Measurements from ENCODE around the gene IKBKE. TPM values are rescaled to one million over a fixed set of nuclear protein-coding genes. Genes with fewer than 3 reads are reported as not detected.

IKBKE gene
- total RNA-seq, 1 donor from 2014 or later: 2.9 TPM

DNA sequence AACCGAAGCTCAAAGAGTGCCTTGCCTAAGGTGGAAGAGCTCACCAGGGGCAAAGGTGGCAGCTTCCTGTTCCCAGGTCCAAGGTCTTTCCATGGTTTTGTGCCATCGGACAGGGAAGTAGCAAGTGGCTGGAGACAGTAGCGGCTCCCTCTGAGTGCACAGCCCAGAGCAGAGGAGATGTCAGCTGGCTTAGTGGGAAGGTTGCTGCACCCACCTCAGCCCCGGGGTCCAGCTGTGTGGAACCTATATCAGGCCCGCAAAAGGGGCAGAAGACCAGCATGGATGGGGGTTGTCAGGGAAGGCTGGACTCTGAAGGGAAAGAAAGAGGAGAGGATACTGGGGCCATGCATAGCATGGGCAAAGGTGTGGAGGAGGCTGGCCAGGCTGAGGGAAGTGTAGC lies 6.8 kb downstream of the IKBKE start:
- DNase-seq (ENCODE audit: low read depth) (no peak), FAIRE-seq (no peak)
- H3K27me3 ChIP-seq (ENCODE audit: control insufficient read depth, insufficient read depth, low read length): no peaks in the 10 kb centered on the region
- TF ChIP-seq, protein P1, sequence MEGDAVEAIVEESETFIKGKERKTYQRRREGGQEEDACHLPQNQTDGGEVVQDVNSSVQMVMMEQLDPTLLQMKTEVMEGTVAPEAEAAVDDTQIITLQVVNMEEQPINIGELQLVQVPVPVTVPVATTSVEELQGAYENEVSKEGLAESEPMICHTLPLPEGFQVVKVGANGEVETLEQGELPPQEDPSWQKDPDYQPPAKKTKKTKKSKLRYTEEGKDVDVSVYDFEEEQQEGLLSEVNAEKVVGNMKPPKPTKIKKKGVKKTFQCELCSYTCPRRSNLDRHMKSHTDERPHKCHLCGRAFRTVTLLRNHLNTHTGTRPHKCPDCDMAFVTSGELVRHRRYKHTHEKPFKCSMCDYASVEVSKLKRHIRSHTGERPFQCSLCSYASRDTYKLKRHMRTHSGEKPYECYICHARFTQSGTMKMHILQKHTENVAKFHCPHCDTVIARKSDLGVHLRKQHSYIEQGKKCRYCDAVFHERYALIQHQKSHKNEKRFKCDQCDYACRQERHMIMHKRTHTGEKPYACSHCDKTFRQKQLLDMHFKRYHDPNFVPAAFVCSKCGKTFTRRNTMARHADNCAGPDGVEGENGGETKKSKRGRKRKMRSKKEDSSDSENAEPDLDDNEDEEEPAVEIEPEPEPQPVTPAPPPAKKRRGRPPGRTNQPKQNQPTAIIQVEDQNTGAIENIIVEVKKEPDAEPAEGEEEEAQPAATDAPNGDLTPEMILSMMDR (IDR thresholded peaks at IDR 0.05; ENCODE audit: insufficient read depth, low read length, severe bottlenecking): no peak
- H3K36me3 ChIP-seq (ENCODE audit: control insufficient read depth, insufficient read depth, low read length): peaks cover 8% of the 10 kb centered on the region
- H3K4me3 ChIP-seq (ENCODE audit: low read depth, low read length): no peak overlapping the region

DNA sequence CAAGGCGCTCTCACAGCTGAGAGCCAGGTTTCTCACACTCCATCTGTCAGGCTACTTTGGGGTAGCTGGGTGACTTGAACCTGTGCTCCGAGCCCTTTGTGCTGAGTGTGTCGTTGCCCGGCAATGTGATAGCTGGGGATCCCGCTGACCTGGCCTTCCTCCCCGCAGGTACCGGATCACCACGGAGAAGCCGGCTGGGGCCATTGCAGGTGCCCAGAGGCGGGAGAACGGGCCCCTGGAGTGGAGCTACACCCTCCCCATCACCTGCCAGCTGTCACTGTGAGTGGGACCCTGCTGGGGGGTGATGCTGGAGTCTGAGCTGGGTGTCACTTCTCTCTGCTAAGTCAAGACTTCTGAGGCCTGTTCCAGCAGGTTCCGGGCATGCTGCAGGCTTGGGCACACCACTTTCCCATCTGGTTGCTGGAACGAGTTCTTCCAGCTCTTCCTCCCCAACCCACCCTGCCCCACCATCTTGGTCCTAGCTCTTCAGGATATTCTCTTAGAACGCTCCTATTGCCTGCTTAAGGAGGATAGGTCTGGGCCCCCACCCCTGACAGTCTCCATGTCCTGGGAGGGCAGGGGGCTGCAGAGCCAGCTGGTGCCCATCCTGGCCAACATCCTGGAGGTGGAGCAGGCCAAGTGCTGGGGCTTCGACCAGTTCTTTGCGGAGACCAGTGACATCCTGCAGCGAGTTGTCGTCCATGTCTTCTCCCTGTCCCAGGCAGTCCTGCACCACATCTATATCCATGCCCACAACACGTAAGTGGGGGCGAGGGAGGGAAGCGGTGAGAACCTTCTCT lies 7.5 kb downstream of the IKBKE start:
- Histone ChIP-seq H3K4me3 (ENCODE audit: low read depth, low read length) (no peak overlapping the region), H3K36me3 (ENCODE audit: control insufficient read depth, insufficient read depth, low read length) (peaks cover 8% of the 10 kb centered on the region), H3K27me3 (ENCODE audit: control insufficient read depth, insufficient read depth, low read length) (no peaks in the 10 kb centered on the region)
- FAIRE-seq (peak; percentile 36), DNase-seq (ENCODE audit: low read depth) (peak; percentile 83)
- TF ChIP-seq, protein P1 (IDR thresholded peaks at IDR 0.05; ENCODE audit: insufficient read depth, low read length, severe bottlenecking): no peak

DNA sequence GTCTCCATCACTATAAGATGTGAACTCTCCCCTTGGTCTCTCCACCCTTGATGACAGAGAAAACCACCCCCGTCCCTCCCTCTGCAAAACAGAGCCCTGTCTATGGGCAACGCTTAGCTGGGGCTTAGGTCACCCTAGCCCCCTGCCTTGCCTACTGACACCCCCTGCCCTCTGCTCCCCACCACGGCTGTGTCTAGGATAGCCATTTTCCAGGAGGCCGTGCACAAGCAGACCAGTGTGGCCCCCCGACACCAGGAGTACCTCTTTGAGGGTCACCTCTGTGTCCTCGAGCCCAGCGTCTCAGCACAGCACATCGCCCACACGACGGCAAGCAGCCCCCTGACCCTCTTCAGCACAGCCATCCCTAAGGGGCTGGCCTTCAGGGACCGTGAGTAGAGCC lies 8.5 kb downstream of the IKBKE start:
- H3K4me3 ChIP-seq (ENCODE audit: low read depth, low read length): no peak overlapping the region
- TF ChIP-seq, protein P1 (IDR thresholded peaks at IDR 0.05; ENCODE audit: insufficient read depth, low read length, severe bottlenecking): no peak
- DNase-seq (ENCODE audit: low read depth) (no peak), FAIRE-seq (no peak)
- H3K27me3 ChIP-seq (ENCODE audit: control insufficient read depth, insufficient read depth, low read length): no peaks in the 10 kb centered on the region
- peaks cover 6% of the 10 kb centered on the region for H3K36me3 ChIP-seq (ENCODE audit: control insufficient read depth, insufficient read depth, low read length)

DNA sequence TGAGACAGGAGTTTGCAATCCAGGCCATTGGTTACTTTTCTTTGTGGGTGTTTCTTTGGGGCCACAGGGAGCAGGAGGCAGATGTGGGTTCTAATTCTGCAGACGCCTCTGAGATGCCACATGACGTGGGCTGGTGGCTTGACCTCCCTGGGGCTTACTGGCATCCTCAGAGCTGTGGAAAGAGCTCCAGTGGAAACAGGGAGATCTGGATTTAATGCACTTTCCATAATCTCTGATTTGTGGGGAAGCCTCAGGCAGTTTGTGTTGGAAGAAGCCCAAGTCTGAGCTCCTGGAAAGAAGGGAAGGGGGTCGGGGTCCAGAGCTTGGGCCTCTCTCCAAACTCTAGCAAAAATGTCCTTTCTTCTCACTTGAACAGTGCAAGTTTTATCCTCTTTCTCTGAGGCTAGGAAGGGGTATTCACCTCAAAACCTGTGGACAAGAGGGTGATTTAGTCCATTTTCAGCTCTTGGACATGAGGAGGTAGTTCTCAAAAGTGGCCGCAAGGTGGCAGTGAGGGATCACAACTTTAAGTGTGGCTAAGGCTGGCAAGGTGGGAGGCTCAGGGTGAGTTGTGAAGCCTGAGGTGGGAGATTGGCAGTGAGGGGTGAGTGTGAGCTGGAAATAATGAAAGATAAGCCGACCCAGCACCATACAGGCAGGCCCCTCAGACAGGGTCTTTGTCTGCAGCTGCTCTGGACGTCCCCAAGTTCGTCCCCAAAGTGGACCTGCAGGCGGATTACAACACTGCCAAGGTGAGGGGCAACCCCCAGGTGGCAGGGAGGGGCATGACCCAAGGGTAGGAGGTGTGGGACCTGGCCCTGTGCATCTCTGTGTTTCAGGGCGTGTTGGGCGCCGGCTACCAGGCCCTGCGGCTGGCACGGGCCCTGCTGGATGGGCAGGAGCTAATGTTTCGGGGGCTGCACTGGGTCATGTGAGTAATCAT lies 9.2 kb downstream of the IKBKE start:
- TF ChIP-seq, protein P1 (IDR thresholded peaks at IDR 0.05; ENCODE audit: insufficient read depth, low read length, severe bottlenecking): peak; percentile 87
- H3K27me3 ChIP-seq (ENCODE audit: control insufficient read depth, insufficient read depth, low read length): no peaks in the 10 kb centered on the region
- DNase-seq (ENCODE audit: low read depth): peak; percentile 72
- H3K4me3 ChIP-seq (ENCODE audit: low read depth, low read length): no peak overlapping the region
- FAIRE-seq: peak; percentile 60
- H3K36me3 ChIP-seq (ENCODE audit: control insufficient read depth, insufficient read depth, low read length): peaks cover 7% of the 10 kb centered on the region

DNA sequence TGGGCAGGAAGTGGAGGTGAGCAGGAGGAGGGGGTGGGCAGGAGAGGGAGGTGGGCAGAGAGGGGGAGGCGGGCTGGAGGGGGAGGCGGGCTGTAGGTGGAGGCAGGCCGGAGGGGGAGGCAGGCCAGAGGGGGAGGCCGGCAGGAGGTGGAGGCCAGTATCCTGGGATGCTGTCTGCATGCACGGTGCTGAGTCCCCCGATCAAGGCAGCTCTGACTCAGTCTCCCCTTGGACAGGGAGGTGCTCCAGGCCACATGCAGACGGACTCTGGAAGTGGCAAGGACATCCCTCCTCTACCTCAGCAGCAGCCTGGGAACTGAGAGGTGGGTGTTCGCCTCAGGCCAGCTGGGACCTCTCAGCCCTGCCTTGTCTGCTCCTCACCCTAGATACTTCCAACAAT lies 9.9 kb downstream of the IKBKE start:
- peaks cover 8% of the 10 kb centered on the region for H3K36me3 ChIP-seq (ENCODE audit: control insufficient read depth, insufficient read depth, low read length)
- no peak for DNase-seq (ENCODE audit: low read depth)
- H3K27me3 ChIP-seq (ENCODE audit: control insufficient read depth, insufficient read depth, low read length): no peaks in the 10 kb centered on the region
- no peak for FAIRE-seq
- no peak overlapping the region for H3K4me3 ChIP-seq (ENCODE audit: low read depth, low read length)
- TF ChIP-seq, protein P1 (IDR thresholded peaks at IDR 0.05; ENCODE audit: insufficient read depth, low read length, severe bottlenecking): no peak

All from bronchial epithelial cell (primary cell).